ENCODE measurements around the gene PPP2R5C.

Gene PPP2R5C

GRCh38 chr14:101730626-101731186 is 30.8 kb upstream of the PPP2R5C start:
- H3K4me3 ChIP-seq (ENCODE audit: low read length): no peak overlapping the region
- no peaks in the 10 kb centered on the region for H3K27me3 ChIP-seq (ENCODE audit: control insufficient read depth, insufficient read depth, low read length)
- no peaks in the 10 kb centered on the region for H3K36me3 ChIP-seq (ENCODE audit: control insufficient read depth, insufficient read depth, low read length)
- no peaks in the 10 kb centered on the region for H3K9me3 ChIP-seq (ENCODE audit: control insufficient read depth, low read length)
- H3K9ac ChIP-seq (ENCODE audit: low read length): peak overlapping the region; percentile 42
- H3K4me1 ChIP-seq (ENCODE audit: control insufficient read depth, insufficient read depth, low read length): peaks cover 19% of the 10 kb centered on the region

- H3K27me3 ChIP-seq (ENCODE audit: control insufficient read depth, insufficient read depth, low read length): no peaks in the 10 kb centered on the region
- no peaks in the 10 kb centered on the region for H3K36me3 ChIP-seq (ENCODE audit: control insufficient read depth, insufficient read depth, low read length)
- H3K4me1 ChIP-seq (ENCODE audit: control insufficient read depth, insufficient read depth, low read length): peaks cover 19% of the 10 kb centered on the region
- peak overlapping the region; percentile 42 for H3K9ac ChIP-seq (ENCODE audit: low read length)
- peak overlapping the region; percentile 22 for H3K4me3 ChIP-seq (ENCODE audit: low read length)
- no peaks in the 10 kb centered on the region for H3K9me3 ChIP-seq (ENCODE audit: control insufficient read depth, low read length)
These were observed 30.1 kb upstream of the PPP2R5C start for GRCh38 chr14:101731187-101732080.

- Histone ChIP-seq H3K4me3 (ENCODE audit: low read length) (no peak overlapping the region), H3K27me3 (ENCODE audit: control insufficient read depth, insufficient read depth, low read length) (no peaks in the 10 kb centered on the region), H3K9me3 (ENCODE audit: control insufficient read depth, low read length) (no peaks in the 10 kb centered on the region), H3K36me3 (ENCODE audit: control insufficient read depth, insufficient read depth, low read length) (no peaks in the 10 kb centered on the region), H3K9ac (ENCODE audit: low read length) (no peak overlapping the region), H3K4me1 (ENCODE audit: control insufficient read depth, insufficient read depth, low read length) (peaks cover 19% of the 10 kb centered on the region)
These were observed 29.4 kb upstream of the PPP2R5C start for GRCh38 chr14:101732118-101732517.

GRCh38 chr14:101733211-101733610 is 28.3 kb upstream of the PPP2R5C start:
- Histone ChIP-seq H3K9me3 (ENCODE audit: control insufficient read depth, low read length) (no peaks in the 10 kb centered on the region), H3K4me3 (ENCODE audit: low read length) (no peak overlapping the region), H3K4me1 (ENCODE audit: control insufficient read depth, insufficient read depth, low read length) (peaks cover 19% of the 10 kb centered on the region), H3K27me3 (ENCODE audit: control insufficient read depth, insufficient read depth, low read length) (no peaks in the 10 kb centered on the region), H3K36me3 (ENCODE audit: control insufficient read depth, insufficient read depth, low read length) (no peaks in the 10 kb centered on the region), H3K9ac (ENCODE audit: low read length) (no peak overlapping the region)

- Histone ChIP-seq H3K9ac (ENCODE audit: low read length) (no peak overlapping the region), H3K27me3 (ENCODE audit: control insufficient read depth, insufficient read depth, low read length) (no peaks in the 10 kb centered on the region), H3K4me1 (ENCODE audit: control insufficient read depth, insufficient read depth, low read length) (peaks cover 19% of the 10 kb centered on the region), H3K9me3 (ENCODE audit: control insufficient read depth, low read length) (no peaks in the 10 kb centered on the region), H3K4me3 (ENCODE audit: low read length) (no peak overlapping the region), H3K36me3 (ENCODE audit: control insufficient read depth, insufficient read depth, low read length) (no peaks in the 10 kb centered on the region)
These were observed 27.2 kb upstream of the PPP2R5C start for GRCh38 chr14:101734246-101734847.

- peaks cover 18% of the 10 kb centered on the region for H3K4me1 ChIP-seq (ENCODE audit: control insufficient read depth, insufficient read depth, low read length)
- no peaks in the 10 kb centered on the region for H3K27me3 ChIP-seq (ENCODE audit: control insufficient read depth, insufficient read depth, low read length)
- no peaks in the 10 kb centered on the region for H3K36me3 ChIP-seq (ENCODE audit: control insufficient read depth, insufficient read depth, low read length)
These were observed 26.1 kb upstream of the PPP2R5C start for GRCh38 chr14:101735453-101735852.

GRCh38 chr14:101736071-101736470 is 25.4 kb upstream of the PPP2R5C start:
- H3K4me3 ChIP-seq (ENCODE audit: low read length): no peak overlapping the region
- no peaks in the 10 kb centered on the region for H3K27me3 ChIP-seq (ENCODE audit: control insufficient read depth, insufficient read depth, low read length)
- H3K9ac ChIP-seq (ENCODE audit: low read length): no peak overlapping the region
- peaks cover 12% of the 10 kb centered on the region for H3K4me1 ChIP-seq (ENCODE audit: control insufficient read depth, insufficient read depth, low read length)
- no peaks in the 10 kb centered on the region for H3K36me3 ChIP-seq (ENCODE audit: control insufficient read depth, insufficient read depth, low read length)
- H3K9me3 ChIP-seq (ENCODE audit: control insufficient read depth, low read length): no peaks in the 10 kb centered on the region

More at GRCh38 chr14:101735453-101735852, 26.1 kb upstream of the PPP2R5C start:
- H3K9ac ChIP-seq (ENCODE audit: low read length): no peak overlapping the region
- H3K9me3 ChIP-seq (ENCODE audit: control insufficient read depth, low read length): no peaks in the 10 kb centered on the region
- H3K4me3 ChIP-seq (ENCODE audit: low read length): no peak overlapping the region

- Histone ChIP-seq H3K9me3 (ENCODE audit: control insufficient read depth, low read length) (no peaks in the 10 kb centered on the region), H3K9ac (ENCODE audit: low read length) (no peak overlapping the region), H3K27me3 (ENCODE audit: control insufficient read depth, insufficient read depth, low read length) (no peaks in the 10 kb centered on the region), H3K4me3 (ENCODE audit: low read length) (no peak overlapping the region), H3K4me1 (ENCODE audit: control insufficient read depth, insufficient read depth, low read length) (peaks cover 7% of the 10 kb centered on the region), H3K36me3 (ENCODE audit: control insufficient read depth, insufficient read depth, low read length) (no peaks in the 10 kb centered on the region)
These were observed 24.9 kb upstream of the PPP2R5C start for GRCh38 chr14:101736585-101736984.

- no peaks in the 10 kb centered on the region for H3K36me3 ChIP-seq (ENCODE audit: control insufficient read depth, insufficient read depth, low read length)
- no peaks in the 10 kb centered on the region for H3K27me3 ChIP-seq (ENCODE audit: control insufficient read depth, insufficient read depth, low read length)
- no peak overlapping the region for H3K4me3 ChIP-seq (ENCODE audit: low read length)
- H3K4me1 ChIP-seq (ENCODE audit: control insufficient read depth, insufficient read depth, low read length): no peaks in the 10 kb centered on the region
- H3K9me3 ChIP-seq (ENCODE audit: control insufficient read depth, low read length): no peaks in the 10 kb centered on the region
- H3K9ac ChIP-seq (ENCODE audit: low read length): no peak overlapping the region
These were observed 23.8 kb upstream of the PPP2R5C start for GRCh38 chr14:101737414-101738339.

- H3K9ac ChIP-seq (ENCODE audit: low read length): no peak overlapping the region
- H3K9me3 ChIP-seq (ENCODE audit: control insufficient read depth, low read length): no peaks in the 10 kb centered on the region
- H3K36me3 ChIP-seq (ENCODE audit: control insufficient read depth, insufficient read depth, low read length): no peaks in the 10 kb centered on the region
- H3K4me1 ChIP-seq (ENCODE audit: control insufficient read depth, insufficient read depth, low read length): no peaks in the 10 kb centered on the region
- H3K27me3 ChIP-seq (ENCODE audit: control insufficient read depth, insufficient read depth, low read length): no peaks in the 10 kb centered on the region
- H3K4me3 ChIP-seq (ENCODE audit: low read length): no peak overlapping the region
These were observed 22.7 kb upstream of the PPP2R5C start for GRCh38 chr14:101738703-101739320.

- Histone ChIP-seq H3K9me3 (ENCODE audit: control insufficient read depth, low read length) (no peaks in the 10 kb centered on the region), H3K4me3 (ENCODE audit: low read length) (no peak overlapping the region), H3K27me3 (ENCODE audit: control insufficient read depth, insufficient read depth, low read length) (no peaks in the 10 kb centered on the region), H3K9ac (ENCODE audit: low read length) (no peak overlapping the region), H3K4me1 (ENCODE audit: control insufficient read depth, insufficient read depth, low read length) (no peaks in the 10 kb centered on the region), H3K36me3 (ENCODE audit: control insufficient read depth, insufficient read depth, low read length) (no peaks in the 10 kb centered on the region)
These were observed 21.9 kb upstream of the PPP2R5C start for GRCh38 chr14:101739446-101740141.

All from mucosa of stomach (tissue), 1 donor.